Right kidney (tissue), 1 donor: ENCODE measurements around the gene ABHD4.
"Not testable (repeated sequence)": the region's sequence is repeated elsewhere in the genome, so short reads cannot be mapped to it uniquely, and the experiment has no call there.

Experiments
- DNase-seq: peaks from one replicate; pipeline ENCODE4 v3.0.0-alpha.2; 2016

Gene ABHD4

DNA sequence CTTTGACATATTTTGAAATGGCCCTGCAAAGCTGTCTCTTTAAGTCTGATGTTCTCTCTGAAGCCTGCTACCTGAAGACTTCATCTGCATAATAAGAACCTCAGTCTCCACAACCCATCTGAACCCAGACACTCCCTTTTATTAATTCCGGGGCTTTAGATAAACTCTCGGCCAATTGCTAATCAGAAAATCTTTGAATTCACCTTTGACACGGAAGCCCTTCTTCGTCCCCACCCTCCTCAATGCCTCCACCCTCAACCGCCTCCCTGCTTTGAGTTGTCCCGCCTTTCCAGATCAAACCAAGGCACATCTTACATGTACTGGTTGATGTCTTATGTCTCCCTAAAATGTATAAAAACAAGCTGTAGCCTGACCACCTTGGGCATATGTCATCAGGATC lies 28.5 kb downstream of the ABHD4 start:
- DNase-seq, result no peak

DNA sequence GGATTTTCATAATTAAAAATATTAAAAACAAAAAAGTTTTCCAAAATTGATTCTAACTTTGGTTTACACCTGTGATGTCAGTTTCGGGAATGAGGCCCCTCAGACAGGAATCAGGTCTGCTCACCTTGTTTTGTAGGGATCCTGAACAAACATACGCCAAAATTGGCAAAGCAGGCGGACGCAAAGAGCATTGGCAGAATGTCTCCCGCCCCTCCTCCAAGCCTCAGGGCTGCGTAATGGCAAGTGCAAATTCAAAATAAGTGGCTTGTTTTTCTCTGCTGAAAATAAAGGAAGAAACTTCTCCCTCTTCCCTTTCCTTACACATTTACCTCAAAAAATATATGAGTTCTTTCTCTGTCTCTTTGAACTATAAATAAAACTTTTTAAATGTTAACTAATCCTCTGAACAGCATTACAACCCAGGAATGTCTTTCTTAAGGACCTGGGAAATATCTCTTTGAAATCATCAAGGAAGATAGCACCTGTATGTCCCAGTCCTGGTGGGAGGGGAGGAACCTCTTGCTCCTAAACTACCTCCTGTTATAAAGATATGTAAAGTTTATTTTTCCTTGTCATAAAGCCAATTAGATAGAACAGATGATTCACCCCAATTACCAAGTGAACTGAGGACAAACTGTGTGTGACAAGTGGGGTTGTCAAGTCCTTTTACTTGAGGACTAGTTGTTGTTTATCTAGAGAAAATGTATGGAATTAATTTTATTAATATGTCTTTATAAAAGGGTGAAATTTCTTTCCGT lies 29.6 kb downstream of the ABHD4 start:
- no peak for DNase-seq

DNA sequence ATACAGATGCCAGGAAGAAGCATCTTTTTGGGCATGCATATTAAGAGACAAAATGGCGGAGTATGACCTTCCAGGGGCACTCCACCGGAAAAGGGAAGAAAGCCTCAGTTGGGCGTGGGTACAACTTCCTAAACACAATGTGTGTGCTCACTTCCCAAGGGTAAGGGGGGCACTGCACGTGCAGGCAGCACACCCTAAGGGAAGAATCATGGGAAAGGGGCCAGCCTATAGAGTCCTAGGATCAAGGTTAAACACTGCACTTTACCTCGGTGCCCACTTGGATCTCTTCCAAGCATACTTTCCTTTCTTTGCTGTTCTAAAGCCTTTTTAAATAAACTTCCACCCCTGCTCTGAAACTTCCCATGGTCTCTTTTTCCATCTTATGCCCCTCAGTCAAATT lies 31.3 kb downstream of the ABHD4 start:
- DNase-seq, result no peak

DNA sequence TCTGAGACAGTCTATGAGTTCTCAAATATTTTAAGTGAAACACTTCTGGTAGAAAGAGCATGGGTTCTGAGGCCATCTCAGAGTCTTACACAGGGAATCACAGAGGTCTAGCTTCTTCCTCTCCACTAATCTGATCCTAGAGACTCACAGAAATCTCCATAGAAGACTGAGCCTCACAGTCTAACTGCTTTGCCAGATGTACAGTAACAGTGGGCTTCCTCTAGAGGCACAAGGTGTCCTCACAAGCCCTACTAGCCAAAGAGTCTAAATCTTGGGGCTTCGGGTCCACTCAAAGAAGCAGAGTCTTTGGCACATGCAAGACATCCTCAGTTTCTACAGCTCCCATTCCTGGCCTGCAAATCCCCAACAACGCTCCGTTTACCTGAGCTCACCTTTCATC lies 32.0 kb downstream of the ABHD4 start:
- no peak for DNase-seq

DNA sequence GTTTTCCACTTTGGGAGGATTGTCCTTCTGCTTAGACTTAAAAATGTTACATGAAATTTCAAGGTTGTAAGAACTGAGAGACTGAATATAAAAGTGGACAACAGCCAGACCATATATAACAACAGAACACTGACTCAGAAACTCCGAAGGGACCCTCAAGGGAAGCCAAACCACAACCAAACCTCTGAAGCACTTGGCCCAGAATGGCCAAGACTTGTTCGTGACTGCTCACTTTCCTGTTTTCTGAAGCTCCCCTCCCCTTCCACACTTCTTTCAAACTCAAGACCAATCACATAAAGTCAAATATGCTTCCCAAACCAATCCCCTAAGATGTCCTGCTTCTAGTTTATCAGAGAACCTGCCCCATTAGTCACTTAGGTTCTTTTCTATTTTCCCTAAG lies 32.4 kb downstream of the ABHD4 start:
- DNase-seq, result no peak

DNA sequence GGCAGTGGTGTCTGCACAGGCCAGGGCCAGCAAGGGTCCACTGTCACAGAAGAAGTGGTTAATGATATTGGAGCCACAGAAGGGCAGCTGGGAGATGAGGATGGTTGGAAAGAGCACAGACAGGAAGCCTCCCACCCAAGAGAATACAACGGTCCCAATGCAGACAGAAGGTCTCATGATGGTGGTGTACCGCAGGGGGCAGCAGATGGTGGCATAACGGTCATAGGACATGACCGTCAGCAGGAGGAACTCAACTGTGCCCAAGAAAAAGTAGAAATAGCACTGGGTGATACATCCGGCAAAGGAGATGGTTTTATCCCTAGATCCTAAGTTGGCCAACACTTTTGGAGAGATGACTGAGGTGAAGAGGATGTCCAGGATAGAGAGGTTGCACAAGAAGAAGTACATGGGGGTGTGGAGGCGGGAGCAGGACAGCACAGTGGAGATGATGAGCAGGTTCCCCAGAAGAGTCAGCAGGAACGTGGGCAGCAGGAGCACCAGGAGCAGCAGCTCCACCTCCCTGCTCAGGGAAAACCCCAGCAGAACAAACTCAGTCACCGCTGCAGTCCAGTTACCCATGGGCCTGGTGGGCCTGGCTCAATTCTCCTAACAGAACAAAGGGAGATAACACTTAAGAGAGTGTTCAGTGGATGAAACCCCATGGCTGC lies 36.3 kb downstream of the ABHD4 start:
- DNase-seq, result no peak

DNA sequence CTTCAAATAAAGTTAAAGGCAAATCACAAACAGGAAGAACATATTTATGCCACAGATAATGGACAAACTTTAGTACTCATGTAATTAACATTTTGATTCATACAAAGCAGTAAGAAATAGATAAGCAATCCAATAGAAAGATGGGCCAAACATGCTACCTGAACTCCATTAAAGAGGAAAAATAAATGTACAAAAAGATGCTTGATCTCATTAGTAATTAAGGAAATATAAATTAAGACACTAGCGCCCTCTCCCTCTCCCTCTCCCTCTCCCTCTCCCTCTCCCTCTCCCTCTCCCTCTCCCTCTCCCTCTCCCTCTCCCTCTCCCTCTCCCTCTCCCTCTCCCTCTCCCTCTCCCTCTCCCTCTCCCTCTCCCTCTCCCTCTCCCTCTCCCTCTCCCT lies 37.9 kb downstream of the ABHD4 start:
- not testable (repeated sequence) for DNase-seq

DNA sequence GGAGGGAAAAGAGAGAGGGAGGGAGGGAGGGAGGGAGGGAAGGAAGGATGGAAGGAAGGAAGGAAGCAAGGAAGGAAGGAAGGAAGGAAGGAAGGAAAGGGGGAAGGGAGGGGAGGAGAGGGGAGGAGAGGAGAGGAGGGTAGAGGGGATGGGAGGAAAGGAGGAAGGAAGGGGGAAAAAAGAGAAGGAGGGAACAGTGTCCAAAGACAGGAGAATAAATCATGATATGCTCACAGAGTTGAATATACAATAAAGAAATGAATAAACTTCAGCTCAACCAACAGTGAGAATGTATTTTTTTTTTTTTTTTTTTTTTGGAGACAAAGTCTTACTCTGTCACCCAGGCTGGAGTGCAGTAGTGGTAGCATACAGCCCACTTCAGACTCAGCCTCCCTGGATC lies 42.1 kb downstream of the ABHD4 start:
- DNase-seq, result no peak

DNA sequence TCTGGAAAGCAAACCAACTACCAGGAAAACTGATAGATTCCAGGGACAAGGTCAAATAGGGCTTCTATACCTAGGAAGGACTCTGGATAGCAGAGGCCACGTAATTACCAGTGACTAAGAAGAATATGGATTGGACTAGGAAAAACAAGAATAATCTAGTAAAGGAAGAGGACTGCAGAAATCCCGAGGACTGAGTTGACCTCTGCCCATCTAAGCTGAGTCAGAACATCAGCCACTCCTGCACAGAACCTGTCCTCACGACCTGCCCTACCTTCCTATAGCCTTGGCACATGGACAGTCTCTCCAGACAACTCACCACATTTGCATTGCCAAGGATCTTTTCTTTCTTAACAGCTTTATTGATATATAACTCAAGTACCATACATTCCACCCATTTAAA lies 43.7 kb downstream of the ABHD4 start:
- no peak for DNase-seq

DNA sequence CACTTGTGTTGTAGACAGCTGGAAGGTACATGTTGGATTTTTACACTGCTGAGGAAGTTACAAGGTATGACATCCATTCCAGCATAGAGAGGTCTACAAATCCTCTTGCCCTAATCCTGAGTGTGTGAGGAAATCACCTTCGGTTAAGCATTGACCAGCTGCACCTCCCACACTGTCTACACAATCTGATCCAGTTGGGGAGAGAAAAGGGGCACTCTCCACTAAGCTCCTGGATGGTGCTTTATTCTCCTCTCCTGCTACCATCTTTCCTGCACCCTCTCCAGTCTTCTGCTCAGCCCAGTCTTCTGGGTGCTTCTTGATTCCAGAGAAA lies 46.2 kb downstream of the ABHD4 start, which contains the start of gene OR6J1:
Gene OR6J1 (minus strand): TSS at position 48 of the 331 bp plus-strand sequence. CDS start 9,541 bp downstream, outside the sequence.
- no peak for DNase-seq

DNA sequence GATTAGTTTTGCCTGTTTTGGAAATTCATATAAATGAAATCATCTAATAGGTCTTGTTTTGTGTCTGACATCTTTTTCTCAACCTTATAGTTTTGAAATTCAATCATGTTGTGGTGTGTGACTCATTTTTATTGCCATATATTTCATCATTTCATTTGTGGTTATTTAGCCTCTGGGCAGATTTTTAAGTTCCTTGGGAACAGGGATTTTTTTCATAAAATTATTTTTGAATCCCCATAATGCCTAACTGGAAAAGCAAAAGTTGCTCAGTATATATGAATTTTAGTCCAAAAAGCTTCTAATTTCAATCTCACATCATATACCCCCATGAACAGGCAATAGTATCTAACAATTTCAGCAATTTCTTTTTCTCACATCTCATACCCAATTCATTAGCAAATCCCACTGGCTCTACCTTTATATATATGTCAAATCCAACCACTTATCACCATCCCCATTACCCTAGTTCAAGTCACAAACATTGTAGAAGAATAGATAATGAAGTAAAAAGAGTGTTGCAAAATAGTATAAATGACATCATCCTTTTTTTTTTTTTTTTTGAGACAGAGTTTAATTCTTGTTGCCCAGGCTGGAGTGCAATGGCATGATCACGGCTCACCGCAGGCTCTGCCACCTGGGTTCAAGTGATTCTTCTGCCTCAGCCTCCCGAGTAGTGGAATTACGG lies 48.6 kb downstream of the ABHD4 start:
- DNase-seq, result no peak

DNA sequence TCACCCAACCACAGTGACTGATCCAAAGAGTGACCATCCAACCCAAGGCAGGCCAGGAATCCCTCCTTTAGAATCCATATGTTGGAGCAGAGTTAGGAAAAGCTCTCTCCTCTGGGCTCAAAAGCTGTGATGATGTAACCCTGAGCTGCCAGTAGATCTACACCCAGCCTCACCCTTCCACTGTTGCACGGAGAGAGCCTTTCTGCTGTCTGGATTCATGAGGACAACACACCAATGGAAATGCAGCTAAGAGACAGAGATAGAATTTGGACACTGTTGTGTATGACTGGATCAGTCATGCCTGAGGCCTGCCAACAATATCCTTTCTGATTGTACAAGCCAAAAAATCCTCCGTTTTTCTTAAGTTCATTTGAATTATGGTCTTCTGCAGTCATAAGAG lies 50.4 kb downstream of the ABHD4 start:
- no peak for DNase-seq

DNA sequence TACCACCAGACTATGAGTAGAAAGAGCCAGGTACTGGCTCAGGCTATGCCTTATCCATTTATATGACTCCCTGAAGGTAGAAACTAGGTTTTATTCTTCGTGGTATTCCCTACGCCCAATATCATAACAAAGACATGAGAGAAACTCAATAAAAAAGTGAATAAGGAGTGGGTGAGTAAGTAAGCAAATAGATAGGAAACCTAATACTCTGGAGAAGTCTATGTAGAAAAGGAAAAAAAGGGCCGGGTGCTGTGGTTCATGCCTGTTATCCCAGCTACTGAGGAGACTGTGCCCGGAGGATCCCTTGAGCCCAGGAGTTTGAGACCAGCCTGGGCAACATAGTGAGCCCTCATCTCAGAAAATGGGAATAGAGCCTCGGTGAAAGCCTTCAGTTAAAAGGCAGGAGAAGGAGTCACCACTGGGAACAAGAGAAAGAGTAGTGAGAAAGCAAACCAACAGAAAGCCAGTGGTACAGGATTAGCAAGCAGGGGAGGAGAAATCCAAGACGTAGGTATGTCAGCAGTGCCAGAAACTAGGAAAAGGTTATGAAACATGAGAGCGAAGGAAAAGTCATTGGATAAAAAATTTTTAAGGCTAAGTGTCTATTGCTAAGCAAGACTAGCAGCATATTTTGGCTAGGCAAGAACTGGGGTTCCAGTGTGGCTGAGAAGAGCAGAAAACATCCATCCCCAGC lies 52.1 kb downstream of the ABHD4 start:
- no peak for DNase-seq

DNA sequence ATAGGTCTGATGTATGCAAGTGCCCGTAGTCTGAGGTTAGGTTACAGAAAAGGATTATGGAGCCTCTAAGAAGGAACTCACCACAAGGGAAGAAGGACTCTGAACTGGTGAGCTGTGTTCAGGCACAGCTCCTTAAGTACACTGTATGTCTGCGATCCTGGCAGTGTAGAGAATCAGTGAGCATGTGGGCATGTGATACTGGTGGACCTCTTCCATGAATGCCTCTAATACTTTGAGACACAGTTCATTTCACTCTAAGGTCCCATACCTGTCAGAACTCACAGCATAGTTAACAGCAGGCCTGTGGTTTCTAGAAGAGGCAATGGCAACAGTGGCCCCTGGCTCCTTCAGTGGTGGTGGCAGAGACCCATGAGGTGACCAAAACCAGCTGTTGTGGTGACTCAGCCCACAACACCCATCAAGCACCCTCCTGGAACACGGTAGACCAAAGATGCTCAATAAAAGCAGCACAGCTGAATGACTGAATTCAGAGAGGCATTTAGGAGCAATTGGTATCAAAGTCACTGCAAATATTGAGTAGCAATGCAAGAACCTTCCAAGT lies 52.9 kb downstream of the ABHD4 start:
- no peak for DNase-seq

DNA sequence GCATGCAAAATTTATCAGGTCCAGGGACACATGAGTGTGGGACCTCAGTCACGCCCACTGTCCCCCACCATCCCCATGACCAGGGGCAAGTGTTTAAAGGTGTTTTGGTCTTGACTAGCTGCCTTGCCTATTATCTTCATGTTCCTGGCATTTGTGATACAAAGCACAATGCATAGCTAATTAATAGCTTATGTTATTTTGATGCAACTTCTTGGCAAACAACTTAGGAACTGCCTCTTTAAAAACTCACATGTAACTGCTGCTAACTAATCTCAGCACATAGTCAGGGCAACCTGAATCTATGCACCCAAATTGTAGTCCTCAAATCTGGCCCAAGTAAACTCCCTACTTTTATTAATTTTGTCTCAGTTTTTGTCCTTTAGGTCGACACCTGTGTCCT lies 53.5 kb downstream of the ABHD4 start:
- no peak for DNase-seq

DNA sequence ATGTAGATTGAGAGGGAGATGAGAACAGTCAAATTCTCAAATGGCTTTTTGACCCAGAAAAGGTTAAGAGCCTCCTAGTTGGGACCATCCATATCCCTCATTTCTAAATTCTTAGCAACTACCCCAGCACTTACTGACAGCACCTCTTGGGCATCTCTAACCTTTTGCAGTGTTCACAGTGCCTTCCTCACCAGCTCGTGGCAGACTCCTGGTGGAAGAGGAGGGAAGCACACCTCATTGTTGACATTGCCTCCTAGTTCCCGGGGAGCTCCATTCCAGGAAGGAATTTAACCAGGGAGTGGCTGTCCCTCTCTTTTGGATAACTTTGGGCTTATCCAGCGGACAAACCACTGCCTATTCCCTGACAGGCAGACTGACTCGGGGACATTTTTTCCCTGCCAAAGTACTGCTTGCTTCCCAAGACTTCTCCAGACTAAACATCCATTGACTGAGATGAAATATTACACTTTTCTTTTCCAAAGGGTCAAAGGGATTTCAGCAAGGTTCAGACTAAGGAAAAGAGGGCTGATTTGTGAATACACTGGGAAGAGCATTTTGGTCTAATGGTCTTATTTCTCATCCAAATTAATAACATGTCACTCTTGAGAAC lies 55.0 kb downstream of the ABHD4 start:
- peak; percentile 19 for DNase-seq

DNA sequence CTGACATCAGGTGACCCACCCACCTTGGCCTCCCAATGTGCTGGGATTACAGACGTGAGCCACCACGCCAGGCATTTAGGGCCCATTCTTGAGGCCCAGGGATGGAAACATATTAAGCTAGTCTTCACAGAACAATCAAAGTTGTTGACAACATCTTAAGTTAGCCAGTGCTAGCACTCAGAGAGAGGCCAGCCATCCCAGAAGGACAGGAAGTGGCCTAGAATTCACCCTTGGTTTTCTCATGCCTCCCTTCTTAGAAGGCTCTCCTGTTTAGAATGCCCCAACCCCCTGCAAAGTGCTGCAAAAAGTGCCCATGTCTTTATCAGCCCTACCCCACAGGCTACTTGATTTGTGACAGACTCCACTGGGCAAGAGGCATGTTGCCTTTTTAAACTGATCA lies 58.1 kb downstream of the ABHD4 start:
- no peak for DNase-seq

DNA sequence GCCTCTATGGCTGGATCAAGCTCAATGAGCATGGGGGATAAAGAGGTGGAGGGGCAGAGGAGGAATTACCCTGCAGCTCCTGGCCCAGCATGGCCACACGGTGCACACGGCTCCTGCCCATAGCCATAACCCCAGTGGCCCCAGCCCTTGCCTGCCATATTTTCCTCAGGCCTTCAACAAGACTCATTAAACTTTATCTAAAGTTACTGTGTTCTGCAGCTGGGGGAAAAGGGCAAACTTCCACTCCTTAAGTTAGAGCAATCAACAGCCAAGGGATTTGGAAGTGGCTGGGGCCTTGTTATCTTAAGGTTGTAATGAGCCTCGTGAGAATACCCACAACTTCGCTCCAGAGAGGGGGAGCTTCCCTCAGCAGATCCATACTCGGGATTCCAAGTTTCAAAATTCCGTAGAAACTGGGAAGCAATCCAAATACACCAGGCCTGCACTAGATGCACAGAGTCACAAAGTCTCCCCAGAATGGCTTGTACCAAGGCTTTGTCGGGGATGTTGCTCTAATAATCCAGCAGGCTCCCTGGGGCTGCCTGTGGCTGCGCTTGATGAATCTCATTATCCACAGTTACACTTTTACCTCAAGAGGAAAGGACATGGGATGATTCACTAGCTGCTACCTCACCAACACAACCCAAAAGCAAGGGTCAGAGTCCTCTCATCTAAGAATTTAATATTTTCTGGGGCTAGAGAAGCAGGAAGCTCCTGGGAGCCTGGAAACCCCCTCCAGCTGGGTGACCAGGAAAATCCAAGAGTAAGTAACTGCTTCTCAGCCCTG lies 59.0 kb downstream of the ABHD4 start:
- peak; percentile 32 for DNase-seq

DNA sequence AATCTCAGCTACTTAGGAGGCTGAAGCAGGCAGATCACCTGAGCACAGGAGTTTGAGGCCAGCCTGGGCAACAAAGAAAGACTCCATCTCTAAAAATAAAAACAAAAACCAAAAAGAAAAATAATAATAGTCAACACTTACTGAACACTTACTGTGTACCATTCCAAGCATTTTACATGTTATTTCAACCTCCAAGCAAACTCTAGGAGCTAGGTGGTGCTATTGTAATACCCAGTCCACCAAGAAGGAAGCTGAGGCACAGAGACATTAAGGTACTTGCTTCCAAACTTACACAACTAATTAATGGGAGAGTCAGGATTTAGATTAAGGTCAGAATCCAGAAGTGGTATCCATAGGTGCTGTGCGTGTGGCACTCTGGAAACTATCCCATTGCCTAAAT lies 59.8 kb downstream of the ABHD4 start:
- no peak for DNase-seq

DNA sequence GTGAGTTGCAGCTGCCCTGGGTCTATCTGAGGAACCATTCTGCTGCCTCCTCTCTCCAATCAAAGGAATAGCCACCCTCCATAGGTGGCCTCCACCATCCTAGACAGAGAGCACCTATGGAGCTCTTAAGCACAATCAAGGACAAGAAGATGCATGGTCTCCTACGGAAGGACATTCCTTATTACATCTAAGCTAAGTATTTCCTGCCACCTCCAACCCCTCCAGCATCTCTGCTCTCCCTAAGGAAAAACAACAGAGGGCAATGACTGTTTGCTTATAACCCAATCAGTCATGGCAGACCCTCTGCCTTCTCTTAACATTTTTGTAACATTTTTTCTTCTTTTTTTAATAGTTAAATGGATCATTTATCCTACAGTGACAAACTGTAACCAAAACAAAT lies 60.8 kb downstream of the ABHD4 start:
- no peak for DNase-seq

DNA sequence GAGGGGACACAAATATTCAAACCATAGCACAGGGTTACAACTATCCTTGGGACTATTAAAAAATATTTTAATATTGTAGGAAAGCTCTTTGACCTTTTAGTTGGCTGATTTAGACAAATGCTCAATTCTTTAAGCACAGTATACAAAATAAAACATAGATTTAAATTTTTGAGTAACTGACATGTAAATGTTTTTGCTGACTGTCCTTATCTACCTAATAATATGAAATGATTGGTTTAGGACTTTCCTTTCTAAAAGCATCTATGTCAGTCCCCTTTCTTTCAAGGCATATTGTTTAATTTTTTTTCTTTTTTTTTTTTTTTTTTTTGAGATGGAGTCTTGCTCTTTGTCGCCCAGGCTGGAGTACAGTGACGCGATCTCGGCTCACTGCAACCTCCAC lies 62.6 kb downstream of the ABHD4 start:
- DNase-seq, result no peak
